Body of pancreas (tissue), 4 donors: ENCODE measurements around the gene HTRA3. TPM values are rescaled to one million over a fixed set of nuclear protein-coding genes. Genes with fewer than 3 reads are reported as not detected.

ENCODE experiments used
- ATAC-seq: fragments of 150-250 bp; one replicate; pipeline ENCODE4 v1.9.1; 2016
- DNase-seq, 4 donors: peaks; one replicate each; pipeline ENCODE4 v3.0.0-alpha.2; 2019
- H3K27ac ChIP-seq, 4 donors: fragments of 200-600 bp; sonication (generic); 1 replicate in 3 of 4; 2 replicates in 1 of 4; pipeline versions ENCODE4 v1.5.1 to v1.6.1; 2016 to 2019; ENCODE audit warnings: mild to moderate bottlenecking in 1 of 4, mixed read lengths in 1 of 4, moderate library complexity in 1 of 4
- H3K27me3 ChIP-seq, 2 donors: fragments of 200-600 bp; sonication (generic); one replicate each; pipeline ENCODE4 v1.6.0; 2016; ENCODE audit warnings: mild to moderate bottlenecking in 1 of 2
- H3K36me3 ChIP-seq, 2 donors: fragments of 200-600 bp; sonication (generic); replicated peaks in 1 of 2; 2 replicates each; pipeline ENCODE4 v1.5.1; 2016; ENCODE audit warnings: low read depth in 2 of 2; ENCODE audit not compliant: insufficient read depth in 1 of 2
- H3K4me1 ChIP-seq: fragments of 200-600 bp; sonication (generic); one replicate; pipeline ENCODE4 v1.6.0; 2016
- H3K4me3 ChIP-seq, 2 donors: fragments of 200-600 bp; sonication (generic); 1 replicate in 1 of 2; 2 replicates in 1 of 2; pipeline ENCODE4 v1.5.1; 2016 to 2019
- H3K9me3 ChIP-seq, 3 donors: fragments of 200-600 bp; sonication (generic); 1 replicate in 2 of 3; 2 replicates in 1 of 3; pipeline ENCODE4 v1.5.1; 2016
- POLR2A ChIP-seq, 3 donors: fragments of 450-650 bp; IDR thresholded peaks; one replicate each; pipeline ENCODE4 v1.6.1; 2016; ENCODE audit warnings: antibody characterized with exemption in 3 of 3, mild to moderate bottlenecking in 2 of 3
- WGBS, 2 donors: methylation state at CpG; one replicate each; pipeline ENCODE4 v1.1.5; 2017; 5-methylcytosine and 5-hydroxymethylcytosine counted together
- intact Hi-C: fragments of 100-400 bp; cut with DNase I; formaldehyde crosslinking; loops from one replicate; pipeline ENCODE4 v1.15.1; 2023
- total RNA-seq, 2 donors: library from RNA; depleted of rRNA; stranded (reverse); fragments of >200 nt; gene quantifications; one replicate each; pipeline ENCODE4 v1.1.0, GENCODE V29; 2016
- TF ChIP-seq, protein P1 (sequence below), 7 experiments: fragments of 450-650 bp in 4 of 7; fragments of 200-600 bp in 3 of 7; sonication (generic) in 3 of 7; IDR thresholded peaks; one replicate each; pipeline ENCODE4 v1.5.1; 2016 to 2019; ENCODE audit warnings: antibody characterized with exemption in 7 of 7

The HTRA3 gene
- total RNA-seq, 2 donors from 2014 or later = 4.2 to 17.5 TPM

DNA sequence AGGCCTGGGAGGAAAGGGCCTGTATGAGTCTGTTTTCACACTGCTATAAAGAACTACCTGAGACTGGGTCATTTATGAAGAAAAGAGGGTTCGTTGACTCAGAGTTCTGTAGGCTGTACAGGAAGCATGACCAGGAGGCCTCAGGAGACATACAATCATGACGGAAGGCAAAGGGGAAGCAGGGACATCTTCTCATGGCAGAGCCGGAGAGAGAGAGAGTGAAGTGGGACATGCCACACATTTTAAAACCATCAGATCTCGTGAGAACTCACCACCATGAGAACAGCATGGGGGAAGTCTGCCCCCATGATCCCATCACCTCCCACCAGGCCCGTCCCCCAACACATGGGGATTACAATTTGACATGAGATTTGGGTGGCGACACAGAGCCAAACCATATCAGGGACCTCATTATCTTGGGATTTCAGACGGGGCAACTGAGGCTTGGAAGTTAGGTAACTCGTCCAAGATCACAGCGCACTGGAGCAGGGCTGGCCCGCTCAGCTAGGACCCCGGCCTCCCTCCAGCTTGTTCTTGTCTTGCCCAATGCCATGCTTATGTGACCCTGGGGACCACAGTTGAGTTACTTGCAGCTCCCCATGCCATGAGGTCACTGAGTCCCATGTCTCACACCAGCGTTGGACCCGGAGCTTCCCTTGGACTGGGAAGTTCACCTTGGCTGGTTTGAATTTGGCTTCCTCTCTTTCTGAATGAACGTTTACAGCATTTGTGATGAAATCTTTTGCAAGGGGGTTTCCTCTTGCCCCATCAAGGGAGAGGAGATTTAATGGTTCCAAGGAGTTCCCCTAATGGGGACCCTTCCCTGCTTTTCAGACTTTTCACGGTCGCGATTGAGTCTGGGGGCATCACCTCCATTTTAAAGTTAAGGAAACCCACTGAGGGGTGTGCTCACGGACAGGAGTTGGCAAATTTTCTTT, 18.1 kb downstream of the HTRA3 start:
- TF ChIP-seq, protein P1, sequence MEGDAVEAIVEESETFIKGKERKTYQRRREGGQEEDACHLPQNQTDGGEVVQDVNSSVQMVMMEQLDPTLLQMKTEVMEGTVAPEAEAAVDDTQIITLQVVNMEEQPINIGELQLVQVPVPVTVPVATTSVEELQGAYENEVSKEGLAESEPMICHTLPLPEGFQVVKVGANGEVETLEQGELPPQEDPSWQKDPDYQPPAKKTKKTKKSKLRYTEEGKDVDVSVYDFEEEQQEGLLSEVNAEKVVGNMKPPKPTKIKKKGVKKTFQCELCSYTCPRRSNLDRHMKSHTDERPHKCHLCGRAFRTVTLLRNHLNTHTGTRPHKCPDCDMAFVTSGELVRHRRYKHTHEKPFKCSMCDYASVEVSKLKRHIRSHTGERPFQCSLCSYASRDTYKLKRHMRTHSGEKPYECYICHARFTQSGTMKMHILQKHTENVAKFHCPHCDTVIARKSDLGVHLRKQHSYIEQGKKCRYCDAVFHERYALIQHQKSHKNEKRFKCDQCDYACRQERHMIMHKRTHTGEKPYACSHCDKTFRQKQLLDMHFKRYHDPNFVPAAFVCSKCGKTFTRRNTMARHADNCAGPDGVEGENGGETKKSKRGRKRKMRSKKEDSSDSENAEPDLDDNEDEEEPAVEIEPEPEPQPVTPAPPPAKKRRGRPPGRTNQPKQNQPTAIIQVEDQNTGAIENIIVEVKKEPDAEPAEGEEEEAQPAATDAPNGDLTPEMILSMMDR (IDR thresholded peaks at IDR 0.05) = no peak
- TF ChIP-seq POLR2A (IDR thresholded peaks at IDR 0.05) = no peak
- Histone ChIP-seq H3K9me3 (no peaks in the 10 kb centered on the region), H3K4me3 (no peak overlapping the region), H3K36me3 (no peaks in the 10 kb centered on the region), H3K4me1 (no peaks in the 10 kb centered on the region), H3K27ac (no peak overlapping the region), H3K27me3 (no peaks in the 10 kb centered on the region)
- ATAC-seq (no peak), DNase-seq (no peak)
- WGBS, 2 donors = 72 to 78% methylated on average over 12 to 18 of the region's 18 CpGs
- intact Hi-C loops = no loop called here

DNA sequence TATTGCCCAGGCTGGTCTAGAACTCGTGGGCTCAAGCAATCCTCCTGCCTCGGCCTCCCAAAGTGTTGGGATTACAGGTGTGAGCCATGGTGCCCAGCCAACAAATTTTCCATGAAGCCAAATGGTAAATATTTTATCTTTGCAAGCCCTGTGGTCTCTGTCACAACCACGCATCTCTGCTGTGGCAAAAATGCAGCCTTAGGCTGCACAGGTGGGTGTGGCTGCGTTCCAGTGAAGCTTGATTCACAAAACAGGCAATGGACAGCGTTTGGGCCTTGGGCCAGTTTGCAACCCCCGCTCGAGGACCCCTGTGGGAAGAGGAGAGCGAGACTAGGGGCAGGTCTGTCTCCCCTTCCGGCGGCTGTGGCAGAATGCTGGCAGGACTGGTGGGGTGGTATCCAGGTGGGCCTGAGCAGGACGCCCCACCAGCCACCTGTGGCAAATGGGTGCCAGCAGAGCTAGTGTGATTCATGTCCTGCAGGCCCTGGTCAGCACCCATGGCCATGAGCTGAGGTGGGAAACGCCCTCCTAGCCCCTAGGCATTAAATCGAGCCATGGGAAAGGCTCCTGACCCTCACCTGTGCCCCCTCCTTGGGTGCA, 19.7 kb downstream of the HTRA3 start:
- H3K9me3 ChIP-seq = no peaks in the 10 kb centered on the region
- DNase-seq = no peak
- no peak overlapping the region for H3K4me3 ChIP-seq
- H3K27me3 ChIP-seq = no peaks in the 10 kb centered on the region
- H3K4me1 ChIP-seq = no peaks in the 10 kb centered on the region
- no peak overlapping the region for H3K27ac ChIP-seq
- 48 to 58% methylated on average over 6 to 13 of the region's 13 CpGs for WGBS, 2 donors
- intact Hi-C loops = no loop called here
- no peak for TF ChIP-seq POLR2A (IDR thresholded peaks at IDR 0.05)
- TF ChIP-seq, protein P1 (IDR thresholded peaks at IDR 0.05) = no peak
- H3K36me3 ChIP-seq = no peaks in the 10 kb centered on the region
- no peak for ATAC-seq

DNA sequence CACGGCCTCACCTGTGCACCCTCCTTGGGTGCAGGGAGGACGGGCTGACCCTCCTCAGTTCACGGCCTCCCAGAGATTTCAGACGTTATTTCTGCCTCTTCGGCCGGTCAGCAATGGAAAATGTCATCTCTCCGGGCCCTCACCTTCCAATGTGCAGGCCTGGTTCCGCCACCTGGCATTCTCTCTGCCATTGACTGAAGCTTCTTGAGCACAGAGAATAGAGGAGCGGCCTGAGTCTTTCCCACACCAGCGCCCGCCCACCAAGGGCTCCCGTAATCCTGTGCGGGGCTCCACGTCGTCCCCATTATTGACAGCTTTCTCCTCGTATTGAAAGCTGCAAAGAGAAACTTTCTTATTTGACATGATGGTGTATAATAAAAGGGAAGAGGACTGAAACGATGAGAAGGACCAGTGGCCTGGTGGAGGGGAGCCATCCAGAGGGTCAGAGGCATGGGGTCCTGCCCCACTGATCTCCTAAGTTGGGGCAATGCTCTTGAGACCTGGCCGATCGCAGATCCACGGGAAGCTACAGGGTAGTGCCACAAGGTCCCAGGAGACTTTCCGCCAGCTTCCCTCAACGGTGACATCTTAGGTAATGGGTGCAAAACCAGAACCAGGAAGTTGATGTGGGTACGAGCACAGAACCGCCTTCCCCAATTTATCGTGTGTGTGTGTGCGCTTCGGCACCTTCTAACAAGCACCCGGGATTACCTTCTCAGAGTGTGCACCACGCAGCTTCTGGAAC, 20.6 kb downstream of the HTRA3 start:
- ATAC-seq (no peak), DNase-seq (no peak)
- TF ChIP-seq POLR2A (IDR thresholded peaks at IDR 0.05) = no peak
- TF ChIP-seq, protein P1 (IDR thresholded peaks at IDR 0.05) = no peak
- Histone ChIP-seq H3K4me3 (no peak overlapping the region), H3K27ac (no peak overlapping the region), H3K4me1 (no peaks in the 10 kb centered on the region), H3K36me3 (no peaks in the 10 kb centered on the region), H3K9me3 (no peaks in the 10 kb centered on the region), H3K27me3 (no peaks in the 10 kb centered on the region)
- 71 to 77% methylated on average over 25 to 29 of the region's 29 CpGs for WGBS, 2 donors
- intact Hi-C loops = no loop called here

DNA sequence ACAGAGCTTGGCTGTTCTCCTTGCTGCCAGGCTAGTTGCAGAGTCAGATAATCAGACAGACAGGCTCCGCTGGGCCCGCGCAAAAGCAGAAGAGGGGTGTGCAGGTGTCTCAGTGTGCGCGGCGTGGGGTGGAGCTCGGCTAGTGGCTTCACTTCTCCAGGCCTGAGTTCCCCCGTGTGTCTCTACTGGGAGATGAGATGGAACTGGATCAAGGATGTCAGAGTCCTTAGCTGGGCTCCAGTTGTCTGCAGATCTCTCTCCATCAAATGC, 21.1 kb downstream of the HTRA3 start:
- Histone ChIP-seq H3K4me3 (no peak overlapping the region), H3K36me3 (no peaks in the 10 kb centered on the region), H3K27ac (no peak overlapping the region), H3K27me3 (no peaks in the 10 kb centered on the region), H3K9me3 (no peaks in the 10 kb centered on the region), H3K4me1 (no peaks in the 10 kb centered on the region)
- WGBS, 2 donors = 75 to 81% methylated on average over 7 to 8 of the region's 8 CpGs
- ATAC-seq (no peak), DNase-seq (no peak)
- intact Hi-C loops = no loop called here
- no peak for TF ChIP-seq POLR2A (IDR thresholded peaks at IDR 0.05)
- TF ChIP-seq, protein P1 (IDR thresholded peaks at IDR 0.05) = no peak
